HG02870 (cell line): Measurements from ENCODE around the gene TDRD10.
"Not testable (repeated sequence)": the region's sequence is repeated elsewhere in the genome, so short reads cannot be mapped to it uniquely, and the experiment has no call there.

Experiments used
- ATAC-seq: cut with Tn5 transposase; IDR thresholded peaks from one replicate; pipeline ENCODE4 v1.9.1; 2021; ENCODE audit warnings: mild to moderate bottlenecking, moderate library complexity; ENCODE audit not compliant: unreplicated experiment

The TDRD10 gene

GRCh38 chr1:154512760-154513159 is 10.7 kb downstream of the TDRD10 start:
- no peak for ATAC-seq

GRCh38 chr1:154514066-154514553 is 12.1 kb downstream of the TDRD10 start:
- ATAC-seq: no peak

- no peak for ATAC-seq
Observed at GRCh38 chr1:154517661-154518060, 15.6 kb downstream of the TDRD10 start.

- no peak for ATAC-seq
Observed at GRCh38 chr1:154519591-154519991, 17.6 kb downstream of the TDRD10 start.

- no peak for ATAC-seq
Observed at GRCh38 chr1:154520333-154520732, 18.3 kb downstream of the TDRD10 start.

GRCh38 chr1:154521695-154522094 is 19.7 kb downstream of the TDRD10 start:
- no peak for ATAC-seq

GRCh38 chr1:154524881-154525280 is 22.9 kb downstream of the TDRD10 start:
- ATAC-seq: no peak

GRCh38 chr1:154527192-154527591 is 25.2 kb downstream of the TDRD10 start:
- ATAC-seq: no peak

- no peak for ATAC-seq
Observed at GRCh38 chr1:154529308-154529707, 27.3 kb downstream of the TDRD10 start.

- ATAC-seq: not testable (repeated sequence)
Observed at GRCh38 chr1:154531950-154532349, 29.9 kb downstream of the TDRD10 start.

GRCh38 chr1:154533952-154534844 is 32.2 kb downstream of the TDRD10 start:
- no peak for ATAC-seq

GRCh38 chr1:154536570-154536969 is 34.6 kb downstream of the TDRD10 start:
- ATAC-seq: no peak

- no peak for ATAC-seq
Observed at GRCh38 chr1:154539486-154540483, 37.8 kb downstream of the TDRD10 start.

- no peak for ATAC-seq
Observed at GRCh38 chr1:154541231-154541630, 39.2 kb downstream of the TDRD10 start.

- no peak for ATAC-seq
Observed at GRCh38 chr1:154546264-154547063, 44.4 kb downstream of the TDRD10 start.

- ATAC-seq: no peak
Observed at GRCh38 chr1:154547105-154547732, 45.2 kb downstream of the TDRD10 start.

- ATAC-seq: no peak
Observed at GRCh38 chr1:154548028-154548427, 46.0 kb downstream of the TDRD10 start.

GRCh38 chr1:154549202-154549770 is 47.3 kb downstream of the TDRD10 start:
- no peak for ATAC-seq

- ATAC-seq: no peak
Observed at GRCh38 chr1:154550070-154550469, 48.1 kb downstream of the TDRD10 start.

GRCh38 chr1:154550657-154551056 is 48.6 kb downstream of the TDRD10 start:
- no peak for ATAC-seq
